GM19035 (cell line): ENCODE results near the gene ZNF831.

Experiments
- ATAC-seq: cut with Tn5 transposase; IDR thresholded peaks from one replicate; pipeline ENCODE4 v1.9.1; 2021; ENCODE audit not compliant: unreplicated experiment

The ZNF831 gene

GRCh38 chr20:59246691-59247400, 83.2 kb downstream of the ZNF831 start:
- ATAC-seq: no peak

- no peak for ATAC-seq
Observed at GRCh38 chr20:59247731-59248684, 84.4 kb downstream of the ZNF831 start.

- no peak for ATAC-seq
Observed at GRCh38 chr20:59250293-59250692, 86.7 kb downstream of the ZNF831 start.

GRCh38 chr20:59253325-59253724, 89.7 kb downstream of the ZNF831 start:
- no peak for ATAC-seq

- ATAC-seq: no peak
Observed at GRCh38 chr20:59253779-59254319, 90.2 kb downstream of the ZNF831 start.

- ATAC-seq: no peak
Observed at GRCh38 chr20:59255256-59255655, 91.6 kb downstream of the ZNF831 start.

- no peak for ATAC-seq
Observed at GRCh38 chr20:59258221-59258621, 94.6 kb downstream of the ZNF831 start.

- ATAC-seq: no peak
Observed at GRCh38 chr20:59259946-59260345, 96.3 kb downstream of the ZNF831 start.

- ATAC-seq: no peak
Observed at GRCh38 chr20:59265298-59265697, 101.7 kb downstream of the ZNF831 start.

- no peak for ATAC-seq
Observed at GRCh38 chr20:59268870-59269269, 105.2 kb downstream of the ZNF831 start.

- ATAC-seq: no peak
Observed at GRCh38 chr20:59269411-59270025, 105.9 kb downstream of the ZNF831 start.

- ATAC-seq: no peak
Observed at GRCh38 chr20:59270380-59270779, 106.8 kb downstream of the ZNF831 start.

- no peak for ATAC-seq
Observed at GRCh38 chr20:59273739-59274357, 110.2 kb downstream of the ZNF831 start.

- no peak for ATAC-seq
Observed at GRCh38 chr20:59276938-59277337, 113.3 kb downstream of the ZNF831 start.

GRCh38 chr20:59284470-59284869, 120.8 kb downstream of the ZNF831 start:
- ATAC-seq: no peak

- no peak for ATAC-seq
Observed at GRCh38 chr20:59289994-59290393, 126.4 kb downstream of the ZNF831 start.

GRCh38 chr20:59291740-59292383, 128.2 kb downstream of the ZNF831 start:
- ATAC-seq: no peak

GRCh38 chr20:59295531-59295930, 131.9 kb downstream of the ZNF831 start:
- ATAC-seq: no peak

GRCh38 chr20:59297686-59298085, 134.1 kb downstream of the ZNF831 start:
- ATAC-seq: no peak

GRCh38 chr20:59299945-59300332, 136.3 kb downstream of the ZNF831 start:
- ATAC-seq: no peak
